HS-5 (cell line): ENCODE measurements around the gene OFD1.
A peak's percentile ranks its signal among the peaks of the same experiment; 100 is the strongest.
"Not testable (repeated sequence)": the region's sequence is repeated elsewhere in the genome, so short reads cannot be mapped to it uniquely, and the experiment has no call there.

Experiments used
- DNase-seq: peaks from one replicate; pipeline ENCODE4 v3.0.0-alpha.2; 2012; ENCODE audit warnings: low read depth

OFD1 gene

DNA sequence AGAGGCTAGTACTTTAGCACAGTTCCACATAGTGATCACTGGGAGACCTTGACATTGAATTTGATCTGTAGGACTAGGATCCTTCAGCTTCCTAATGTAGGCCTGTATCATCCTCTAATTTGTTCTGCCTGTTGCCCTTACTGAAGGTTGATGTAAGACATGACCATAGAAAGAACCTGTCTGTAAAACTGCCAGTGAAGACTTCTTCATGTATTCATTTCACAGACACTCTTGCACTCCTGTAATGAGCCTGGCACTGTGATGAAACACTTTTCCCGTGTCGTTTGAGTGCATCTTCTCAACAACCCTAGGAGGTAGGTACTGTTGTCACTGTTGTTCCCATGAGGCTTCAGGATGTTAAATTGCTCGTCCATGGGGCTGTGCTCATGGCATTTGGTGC, 31.0 kb upstream of the OFD1 start:
- DNase-seq: no peak

DNA sequence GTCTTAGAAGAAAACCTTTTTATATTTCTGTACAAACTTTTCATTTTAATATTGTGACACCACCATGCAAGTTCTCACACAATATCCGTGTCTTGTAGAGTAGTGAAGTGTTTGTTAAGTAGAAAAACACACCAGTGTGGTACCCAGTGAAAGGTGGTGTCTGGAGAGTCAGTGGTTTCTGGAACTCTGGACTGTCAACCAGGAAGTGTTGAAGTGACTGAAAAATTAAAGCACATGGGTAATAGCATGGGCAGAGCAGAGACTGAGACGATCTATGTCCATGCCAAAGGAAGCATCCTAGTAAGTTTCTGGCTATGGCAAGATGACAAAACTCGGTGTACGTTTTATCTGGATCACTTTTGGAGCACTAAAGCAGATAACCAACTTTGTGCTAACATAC, 23.4 kb upstream of the OFD1 start:
- DNase-seq: no peak

DNA sequence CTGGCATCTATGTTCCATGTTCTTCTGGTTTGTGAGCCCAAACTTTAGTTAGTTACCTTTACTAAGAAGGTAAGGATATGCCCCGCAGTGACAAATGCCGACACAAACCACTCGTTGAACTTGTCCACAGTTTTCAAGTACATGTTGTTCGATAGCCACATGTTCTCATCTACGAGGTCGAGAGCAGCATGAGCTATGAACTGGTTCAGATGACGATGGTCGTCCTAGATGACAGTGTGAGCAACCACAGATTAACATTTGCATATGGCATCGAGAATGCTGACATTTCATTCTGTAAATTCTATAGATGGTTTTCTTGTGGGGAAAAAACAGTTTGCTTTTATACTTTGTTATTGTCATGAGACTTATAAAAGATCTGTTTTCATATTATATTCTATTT, 18.1 kb upstream of the OFD1 start:
- no peak for DNase-seq

DNA sequence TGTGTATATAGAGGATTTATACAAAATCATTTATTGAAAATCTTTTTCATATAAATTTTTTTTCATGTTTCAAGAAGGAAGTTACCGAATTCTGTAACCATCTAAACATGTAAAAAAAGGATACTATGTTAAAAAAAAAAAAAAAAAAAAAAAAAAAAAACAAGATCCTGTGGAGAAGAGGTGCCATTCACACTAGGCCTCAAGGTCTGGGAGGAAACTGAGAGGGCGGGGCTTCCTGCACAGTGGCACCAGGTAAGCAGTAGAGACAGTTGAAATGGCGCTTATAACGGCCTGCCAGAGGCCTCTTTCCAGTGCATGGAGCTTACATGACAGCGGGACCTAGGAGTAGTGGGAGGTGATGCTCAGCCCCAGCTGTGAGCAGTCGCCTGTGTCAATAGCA, 17.6 kb upstream of the OFD1 start:
- no peak for DNase-seq

DNA sequence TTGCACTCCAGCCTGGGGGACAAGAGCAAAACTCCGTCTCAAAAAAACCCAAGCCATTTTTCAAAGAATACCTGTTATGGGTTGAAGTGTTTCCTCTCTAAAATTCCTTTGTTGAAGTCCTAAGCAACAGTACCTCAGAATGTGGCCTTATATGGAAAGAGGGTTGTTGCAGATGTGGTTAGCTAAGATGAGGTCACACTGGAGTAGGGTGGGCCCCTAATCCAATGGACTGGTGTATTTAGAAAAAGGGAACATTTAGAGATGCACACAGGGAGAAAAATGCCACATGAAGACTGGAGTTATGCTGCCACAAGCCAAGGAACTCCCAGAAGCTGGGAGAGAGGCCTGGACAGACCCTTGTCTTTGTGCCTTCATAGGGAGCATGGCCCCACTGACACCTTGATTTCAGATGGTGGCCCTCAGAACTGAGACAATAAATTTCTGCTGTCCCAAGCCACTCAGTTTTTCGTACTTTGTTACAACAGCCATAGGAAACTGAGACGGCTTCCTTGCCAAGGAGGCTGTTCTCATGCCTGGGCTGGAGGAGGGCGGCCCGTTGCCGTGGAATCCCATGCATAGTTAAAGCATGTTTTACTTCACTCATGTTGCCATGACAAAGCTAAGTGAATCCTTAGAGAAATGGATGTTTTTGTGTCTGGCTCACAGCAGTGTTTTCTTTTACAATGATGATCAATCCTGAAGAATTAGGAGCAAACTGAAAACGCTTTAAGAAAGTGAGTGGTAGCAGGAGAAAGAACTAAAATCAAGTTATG, 16.7 kb upstream of the OFD1 start:
- DNase-seq: no peak

DNA sequence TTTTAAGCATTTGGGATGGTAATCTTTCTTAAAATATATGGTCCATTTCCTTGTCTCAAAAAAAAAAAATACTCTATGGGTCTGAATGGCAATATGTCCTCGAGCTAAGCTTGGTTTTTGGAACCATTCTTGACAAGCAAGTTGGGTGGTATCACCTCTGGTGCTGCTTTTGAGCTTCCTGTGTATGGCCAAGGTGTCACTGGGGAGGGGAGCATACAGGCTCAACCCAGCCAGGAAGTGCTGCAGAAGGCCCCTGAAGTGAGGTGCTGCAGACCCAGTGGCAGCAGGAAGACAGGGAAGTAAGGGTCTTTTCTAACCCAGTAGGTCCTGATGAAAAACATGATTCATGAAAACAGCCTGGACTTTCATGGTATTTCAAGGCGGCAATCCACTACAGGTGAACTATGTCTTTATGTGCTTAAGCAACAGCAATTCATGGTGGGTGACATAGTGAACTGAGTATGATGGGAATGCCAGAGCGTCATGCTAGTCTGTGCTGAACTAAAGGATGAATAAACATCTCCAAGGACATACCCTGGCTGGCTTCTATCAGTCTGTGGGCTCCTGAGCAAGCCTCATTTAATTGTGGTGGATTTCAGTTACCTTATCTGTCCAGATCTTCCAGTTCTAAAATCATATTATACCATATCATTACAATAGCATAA, 15.2 kb upstream of the OFD1 start:
- DNase-seq: no peak

DNA sequence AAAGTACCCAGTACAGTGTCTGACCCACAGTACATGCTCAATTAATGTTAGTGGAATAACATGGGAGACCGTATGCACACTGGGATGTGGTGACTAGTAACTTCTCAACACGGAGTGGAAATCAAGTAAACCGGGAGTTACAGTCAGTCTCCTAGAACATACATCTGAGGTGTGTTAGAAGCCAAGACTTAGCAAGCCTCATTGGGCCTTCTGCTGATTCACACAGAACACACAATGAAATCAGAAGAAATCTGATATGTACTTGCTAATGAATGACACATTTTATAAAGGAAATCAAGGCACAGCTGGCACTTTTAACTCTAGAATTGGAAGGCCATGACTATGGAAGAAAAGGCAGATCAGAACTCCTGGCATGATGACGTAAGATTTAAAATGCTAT, 13.2 kb upstream of the OFD1 start:
- DNase-seq: no peak

DNA sequence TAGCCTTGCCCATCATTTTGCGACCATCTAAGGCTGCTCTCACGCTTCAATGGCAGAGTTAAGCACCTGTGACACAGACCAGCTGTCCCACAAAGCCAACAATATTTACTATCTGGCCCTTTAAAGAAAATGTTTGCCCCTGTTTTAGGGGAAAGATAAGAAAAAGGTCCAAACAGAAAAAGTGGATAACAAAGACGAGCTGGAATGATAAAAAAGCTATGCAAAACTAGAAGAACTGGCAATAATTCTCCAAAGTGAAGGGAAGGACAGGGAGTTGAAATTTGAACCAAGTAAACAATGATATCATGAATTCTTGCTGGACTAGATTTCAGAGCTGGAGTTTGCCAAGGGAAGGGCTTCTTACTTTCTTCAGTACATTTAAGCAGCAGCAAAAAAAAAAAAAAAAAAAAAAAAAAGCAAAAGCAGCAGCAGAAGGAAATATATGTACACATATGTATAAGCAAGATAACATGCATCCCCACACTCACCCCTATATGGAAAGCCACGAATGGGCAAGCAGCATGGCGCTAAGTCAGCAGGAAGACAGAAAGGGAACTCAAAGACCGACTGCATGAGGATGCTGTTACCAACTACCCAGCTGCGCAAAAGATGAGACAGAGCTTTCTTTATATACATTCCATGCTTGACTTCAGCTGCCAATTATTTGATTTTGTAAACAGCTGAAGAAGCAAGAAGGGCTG, 12.6 kb upstream of the OFD1 start:
- DNase-seq: no peak

DNA sequence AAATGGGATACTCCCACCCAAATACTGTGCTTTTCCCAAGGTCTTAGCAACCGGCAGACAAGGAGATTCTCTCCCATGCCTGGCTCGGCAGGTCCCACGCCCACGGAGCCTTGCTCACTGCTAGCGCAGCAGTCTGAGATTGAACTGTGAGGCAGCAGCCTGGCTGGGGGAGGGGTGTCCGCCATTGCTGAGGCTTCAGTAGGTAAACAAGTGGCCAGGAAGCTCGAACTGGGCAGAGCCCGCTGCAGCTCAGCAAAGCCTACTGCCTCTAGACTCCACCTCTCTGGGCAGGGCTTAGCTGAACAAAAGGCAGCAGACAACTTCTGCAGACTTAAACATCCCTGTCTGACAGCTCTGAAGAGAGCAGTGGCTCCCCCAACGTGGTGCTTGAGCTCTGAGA, 9.7 kb upstream of the OFD1 start:
- DNase-seq: not testable (repeated sequence)

DNA sequence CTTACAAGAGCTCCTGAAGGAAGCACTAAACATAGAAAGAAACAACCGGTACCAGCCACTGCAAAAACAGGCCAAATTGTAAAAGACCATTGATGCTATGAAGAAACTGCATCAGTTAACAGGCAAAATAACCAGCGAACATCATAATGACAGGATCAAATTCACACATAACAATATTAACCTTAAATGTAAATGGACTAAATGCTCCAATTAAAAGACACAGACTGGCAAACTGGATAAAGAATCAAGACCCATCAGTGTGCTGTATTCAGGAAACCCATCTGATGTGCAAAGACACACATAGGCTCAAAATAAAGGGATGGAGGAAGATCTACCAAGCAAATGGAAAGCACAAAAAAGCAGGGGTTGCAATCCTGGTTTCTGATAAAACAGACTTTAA, 8.0 kb upstream of the OFD1 start:
- not testable (repeated sequence) for DNase-seq

DNA sequence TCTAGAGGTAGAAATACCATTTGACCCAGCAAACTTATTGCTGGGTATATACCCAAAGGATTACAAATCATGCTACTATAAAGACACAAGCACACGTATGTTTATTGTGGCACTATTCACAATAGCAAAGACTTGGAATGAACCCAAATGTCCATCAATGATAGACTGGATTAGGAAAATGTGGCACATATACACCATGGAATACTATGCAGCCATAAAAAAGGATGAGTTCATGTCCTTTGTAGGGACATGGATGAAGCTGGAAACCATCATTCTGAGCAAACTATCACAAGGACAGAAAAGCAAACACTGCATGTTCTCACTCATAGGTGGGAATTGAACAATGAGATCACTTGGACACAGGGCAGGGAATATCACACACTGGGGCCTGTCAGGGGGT, 4.0 kb upstream of the OFD1 start:
- not testable (repeated sequence) for DNase-seq

DNA sequence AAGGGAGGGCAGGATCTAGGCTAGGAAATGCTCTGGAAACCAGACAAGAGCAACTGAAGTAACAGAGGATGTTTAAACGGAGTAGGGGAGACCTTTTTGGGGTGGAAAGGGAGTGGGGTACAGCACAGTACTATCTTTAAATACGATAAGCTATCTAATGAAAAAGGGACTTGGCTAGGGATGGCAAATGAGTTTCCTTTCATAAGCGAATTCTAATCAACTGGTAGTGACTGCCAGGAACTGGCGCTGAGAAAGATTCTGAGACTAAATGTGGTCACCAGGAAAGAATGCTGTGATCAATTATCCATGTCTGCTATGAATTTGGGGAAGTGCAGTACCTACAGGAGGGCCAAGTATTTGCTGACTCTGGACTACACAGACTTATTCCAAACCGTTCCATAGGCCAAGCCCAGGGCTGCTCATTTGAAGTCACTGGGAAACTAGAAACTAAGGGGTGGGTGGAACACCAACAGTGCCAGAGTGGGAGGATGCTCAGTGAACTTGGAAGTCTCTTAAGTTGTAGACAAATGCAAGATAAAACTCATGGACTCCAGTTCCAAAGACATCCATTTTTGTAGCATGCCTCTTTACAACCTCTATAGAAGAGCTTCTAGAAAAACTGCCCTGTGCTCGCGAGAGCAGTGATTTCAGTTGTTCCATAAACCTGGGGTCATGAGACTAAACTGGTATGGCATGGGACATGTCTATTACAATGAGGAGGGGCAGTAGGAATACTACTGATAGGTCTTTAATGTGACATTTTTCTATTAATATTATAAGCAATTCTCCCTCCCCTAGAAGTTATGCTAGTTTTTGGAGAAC, 2.1 kb upstream of the OFD1 start:
- DNase-seq: no peak

DNA sequence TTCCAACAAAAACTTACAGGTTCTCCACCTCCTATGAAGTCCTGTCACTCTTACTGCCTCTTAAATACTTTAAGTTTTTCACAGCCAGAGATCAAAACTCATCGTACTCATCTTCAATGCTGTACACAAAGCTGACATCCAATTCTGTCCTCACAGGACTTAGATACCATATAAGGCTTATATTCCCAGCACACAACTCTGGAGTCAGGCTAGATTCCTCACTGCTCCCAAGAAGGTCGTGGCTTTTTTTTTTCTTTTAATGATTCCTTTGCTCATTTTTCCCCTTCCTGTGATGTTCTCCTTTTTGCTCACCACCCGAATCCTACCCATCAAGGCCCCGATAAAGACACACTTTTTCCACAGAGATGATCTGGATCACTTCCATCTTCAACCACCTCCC, 1.0 kb upstream of the OFD1 start:
- DNase-seq: no peak

DNA sequence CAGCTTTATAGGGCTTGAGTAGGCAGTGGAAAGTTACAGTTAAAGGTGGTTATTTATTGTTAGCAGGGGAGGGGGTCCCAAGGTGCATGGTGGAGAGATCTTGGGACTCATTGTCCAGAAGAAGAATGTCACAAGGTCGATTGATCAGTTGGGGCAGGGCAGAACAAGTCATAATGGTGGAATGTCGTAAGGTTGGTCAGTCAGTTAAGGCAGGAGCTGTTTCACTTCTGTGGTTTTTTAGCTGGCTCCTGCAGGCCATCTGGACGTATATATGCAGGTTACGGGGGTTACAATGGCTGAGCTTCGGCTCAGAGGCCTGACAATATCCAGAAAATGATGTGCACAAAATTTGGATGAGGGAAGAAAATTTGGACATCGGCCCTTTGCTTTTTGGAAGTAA, 7.1 kb downstream of the OFD1 start:
- no peak for DNase-seq

DNA sequence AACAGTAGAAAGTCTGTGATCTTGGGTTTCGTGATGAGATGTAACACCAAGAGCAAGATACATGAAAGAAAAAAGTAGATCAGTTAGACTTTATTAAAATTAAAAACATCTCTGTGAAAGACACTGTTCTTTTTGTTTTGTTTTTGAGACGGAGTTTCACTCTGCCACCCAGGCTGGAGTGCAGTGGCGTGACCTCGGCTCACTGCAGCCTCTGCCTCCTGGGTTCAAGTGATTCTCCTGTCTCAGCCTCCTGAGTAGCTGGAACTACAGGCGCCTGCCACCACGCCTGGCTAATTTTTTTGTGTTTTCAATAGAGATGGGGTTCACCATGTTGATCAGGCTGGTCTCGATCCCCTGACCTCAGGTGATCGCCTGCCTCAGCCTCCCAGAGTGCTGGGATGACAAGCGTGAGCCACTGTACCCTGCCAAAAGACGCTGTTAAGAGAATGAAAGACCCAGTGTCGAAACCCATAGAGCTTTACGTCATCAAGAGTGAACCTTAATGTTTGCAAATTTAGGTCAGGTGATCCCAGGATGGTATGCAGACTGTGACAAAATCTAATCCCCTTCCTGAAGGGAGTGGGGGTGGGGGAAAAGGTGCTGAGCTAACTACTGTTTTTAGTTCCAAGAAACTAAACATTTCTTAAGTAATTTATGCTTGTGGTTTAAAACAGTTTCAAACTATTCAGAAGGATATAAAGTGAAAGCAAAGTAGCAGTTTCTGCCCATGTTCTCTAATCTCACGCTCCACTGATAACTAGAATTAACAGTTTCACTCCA, 8.0 kb downstream of the OFD1 start:
- no peak for DNase-seq

DNA sequence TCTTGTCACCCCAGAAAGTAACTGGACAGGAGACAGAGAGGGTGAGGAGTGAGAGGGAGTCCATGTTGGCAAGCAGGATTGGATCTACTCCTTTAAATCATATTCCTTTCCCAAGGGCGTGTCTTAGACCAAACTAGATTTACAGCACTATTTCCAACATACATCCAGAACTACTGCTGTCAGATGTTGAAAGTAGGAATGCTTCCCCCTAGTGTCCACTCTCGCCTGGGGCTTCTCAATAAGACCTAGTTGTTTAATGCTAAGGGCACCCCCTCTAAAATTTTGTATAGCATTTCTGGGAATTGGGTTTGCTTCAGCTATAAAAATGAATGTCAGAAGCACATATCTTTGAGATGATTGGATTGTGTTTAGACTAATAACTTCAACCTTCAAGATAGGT, 13.3 kb downstream of the OFD1 start:
- DNase-seq: peak; percentile 25

DNA sequence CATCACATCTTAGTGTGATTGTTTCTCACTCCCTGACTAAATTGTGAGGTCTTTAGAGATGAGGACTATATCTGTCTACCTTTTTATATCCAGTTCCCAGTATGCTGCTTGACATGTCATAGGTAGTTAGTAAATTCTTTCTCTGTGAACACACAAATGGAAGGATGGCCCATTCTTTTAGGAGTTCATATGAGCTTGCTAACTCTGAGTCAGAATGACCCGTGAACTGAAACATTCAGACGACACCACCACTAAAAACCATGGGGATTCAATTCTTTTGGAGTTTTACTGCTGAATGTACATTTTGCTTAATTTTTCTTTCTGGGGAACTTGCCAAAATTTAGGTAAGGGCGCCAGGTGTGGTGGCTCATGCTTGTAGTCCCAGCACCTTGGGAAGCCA, 13.9 kb downstream of the OFD1 start:
- no peak for DNase-seq

DNA sequence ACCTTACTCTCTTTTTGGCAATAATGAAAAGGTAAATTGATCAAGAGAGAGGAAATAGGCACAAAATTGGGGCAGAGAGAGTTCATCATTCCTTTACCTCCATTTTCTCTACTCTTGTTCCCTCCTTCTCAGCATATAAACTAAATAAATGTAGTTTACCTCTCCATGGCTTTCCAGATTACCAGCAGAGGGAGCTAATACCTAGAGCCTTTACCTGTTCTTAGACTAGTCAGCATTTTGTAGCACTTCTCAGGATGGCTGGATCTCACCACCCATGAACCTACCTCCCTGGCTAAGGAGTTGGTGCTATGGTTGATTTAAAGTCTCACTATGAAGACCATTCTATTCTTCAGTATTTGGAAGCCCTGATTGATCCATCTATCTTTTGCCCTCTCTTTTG, 15.7 kb downstream of the OFD1 start:
- DNase-seq: no peak

DNA sequence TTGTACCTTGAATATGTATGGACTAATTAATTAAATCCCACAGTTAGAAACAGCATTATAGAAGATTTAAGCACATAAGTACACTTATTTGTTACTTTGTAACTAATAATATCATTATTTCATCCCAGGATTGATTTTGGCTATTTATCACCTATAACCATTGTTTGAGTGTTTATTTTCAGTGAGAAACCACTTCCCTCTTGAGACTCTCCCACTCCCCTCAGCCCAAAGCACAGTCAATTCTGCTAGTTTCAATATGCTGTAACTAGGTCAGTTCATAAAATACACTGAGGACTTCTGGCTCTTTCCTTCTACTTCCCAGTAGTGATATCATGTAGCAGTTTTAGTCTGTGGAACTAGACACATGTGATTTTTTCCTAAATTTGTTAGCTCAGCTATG, 16.3 kb downstream of the OFD1 start:
- no peak for DNase-seq

DNA sequence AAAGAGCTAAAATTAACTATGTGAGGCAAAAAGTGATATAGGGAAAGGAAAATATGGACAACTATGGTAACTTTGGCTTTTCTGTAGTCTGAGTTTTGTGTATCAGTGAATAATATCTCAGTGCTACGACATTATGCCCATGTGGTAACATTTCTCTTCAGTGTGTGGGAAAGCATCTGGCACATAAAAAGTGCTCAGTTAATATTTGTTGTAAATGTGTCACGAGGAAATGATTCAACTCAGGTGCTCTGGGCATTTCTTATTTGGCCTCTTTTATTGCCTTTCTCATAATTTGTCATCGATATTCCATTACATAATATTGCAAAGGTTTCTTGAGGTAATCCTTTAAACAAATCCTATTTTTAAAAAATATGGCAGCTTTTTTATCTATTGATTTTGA, 17.6 kb downstream of the OFD1 start:
- DNase-seq: no peak

DNA sequence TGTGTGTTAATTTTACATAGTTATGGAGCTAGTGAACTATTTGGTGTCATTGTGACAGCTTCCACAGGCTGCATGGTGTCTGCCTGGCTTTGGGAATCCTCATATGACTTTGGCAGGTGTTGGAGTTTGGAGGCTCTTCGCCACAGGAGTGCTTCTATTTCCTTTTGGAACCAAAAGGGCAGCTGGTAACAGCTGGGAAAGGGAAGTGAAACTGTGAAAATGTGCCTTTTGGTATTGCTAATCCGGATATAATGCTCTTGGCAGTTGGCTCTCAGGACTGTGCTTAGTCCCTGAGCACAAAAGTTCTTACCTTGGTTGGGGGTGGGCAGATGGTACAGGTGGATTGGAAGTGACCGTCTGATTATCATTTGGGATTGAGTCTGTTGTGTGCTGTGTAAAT, 18.1 kb downstream of the OFD1 start:
- DNase-seq: no peak

DNA sequence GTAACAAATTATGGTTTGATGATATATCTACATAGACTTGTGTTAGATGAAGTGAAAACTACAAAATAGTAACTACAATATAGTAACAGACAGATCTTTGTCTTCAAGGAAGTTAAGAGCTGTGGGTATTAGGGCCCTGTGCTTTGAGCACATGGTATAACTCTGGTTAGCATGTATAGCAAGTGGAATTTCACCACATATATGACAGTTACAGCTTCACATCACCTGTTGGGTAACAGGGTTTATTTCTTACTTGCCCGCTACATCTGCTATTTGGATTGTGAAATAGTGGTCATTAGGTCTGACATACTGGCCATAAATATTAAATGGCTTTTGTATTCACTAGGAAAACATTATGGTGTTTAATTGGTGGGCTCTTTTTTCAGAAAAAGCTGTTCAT, 20.2 kb downstream of the OFD1 start:
- DNase-seq: no peak
